PC-9 (cell line): Measurements from ENCODE around the gene NDC1. TPM values are rescaled to one million over a fixed set of nuclear protein-coding genes. Genes with fewer than 3 reads are reported as not detected.

ENCODE experiments used
- BruUV-seq: library from RNA; stranded (reverse); fragments of 400-500 nt; replicated peaks from 2 replicates; lab custom pipeline; 2021; lab: Mats Ljungman, UMichigan
- CTCF ChIA-PET: fragments of 300-600 bp; sonication (Branson Sonifier 250); formaldehyde crosslinking; loops from one replicate; lab custom pipeline; 2022; ENCODE audit warnings: antibody characterized with exemption; lab: Charles Lee
- POLR2A ChIA-PET: fragments of 300-600 bp; sonication (Branson Sonifier 250); formaldehyde crosslinking; loops from one replicate; lab custom pipeline; 2022; ENCODE audit warnings: antibody characterized with exemption; ENCODE audit not compliant: unreplicated experiment; lab: Charles Lee
- DNase-seq, 2 experiments: peaks; one replicate each; pipeline versions ENCODE4 v3.0.0 to v3.0.0-alpha.2; 2015 to 2022; ENCODE audit warnings: mixed read lengths in 1 of 2
- H2AFZ ChIP-seq: fragments of 200-600 bp; sonication (generic); 2 replicates; pipeline ENCODE4 v1.8.1; 2017; ENCODE audit warnings: antibody characterized with exemption
- H3F3A ChIP-seq: fragments of 200-600 bp; sonication (generic); 2 replicates; pipeline ENCODE4 v1.8.1; 2017; ENCODE audit warnings: antibody characterized with exemption, mild to moderate bottlenecking, low read depth; ENCODE audit not compliant: insufficient read depth
- H3K27ac ChIP-seq: fragments of 200-600 bp; sonication (generic); 2 replicates; pipeline ENCODE4 v1.6.1; 2016; ENCODE audit warnings: mixed run types
- H3K27me3 ChIP-seq: fragments of 200-600 bp; sonication (generic); 2 replicates; pipeline ENCODE4 v1.6.1; 2016; ENCODE audit warnings: low read depth, mixed run types; ENCODE audit not compliant: insufficient read depth
- H3K36me3 ChIP-seq: fragments of 200-600 bp; sonication (generic); 2 replicates; pipeline ENCODE4 v1.6.1; 2016; ENCODE audit warnings: low read depth, mixed run types
- H3K4me1 ChIP-seq: fragments of 200-600 bp; sonication (generic); replicated peaks from 2 replicates; pipeline ENCODE4 v1.6.1; 2016; ENCODE audit warnings: mixed run types; ENCODE audit not compliant: insufficient read depth
- H3K4me2 ChIP-seq: fragments of 200-600 bp; sonication (generic); 2 replicates; pipeline ENCODE4 v1.6.1; 2017; ENCODE audit warnings: mixed run types
- H3K4me3 ChIP-seq: fragments of 200-600 bp; sonication (generic); 2 replicates; pipeline ENCODE4 v1.6.1; 2016; ENCODE audit warnings: mixed run types
- H3K79me2 ChIP-seq: fragments of 200-600 bp; sonication (generic); 2 replicates; pipeline ENCODE4 v1.6.1; 2017; ENCODE audit warnings: low read depth, mixed run types
- H3K9me2 ChIP-seq: fragments of 200-600 bp; sonication (generic); 2 replicates; pipeline ENCODE4 v1.8.1; 2017; ENCODE audit warnings: mild to moderate bottlenecking; ENCODE audit not compliant: insufficient read depth
- H3K9me3 ChIP-seq: fragments of 200-600 bp; sonication (generic); 2 replicates; pipeline ENCODE4 v1.8.1; 2016; ENCODE audit warnings: low read depth; ENCODE audit not compliant: insufficient read depth
- H4K20me1 ChIP-seq: fragments of 200-600 bp; sonication (generic); 2 replicates; pipeline ENCODE4 v1.8.1; 2017; ENCODE audit not compliant: insufficient read depth
- CTCF ChIP-seq: fragments of 200-600 bp; sonication (generic); conservative IDR thresholded peaks from 2 replicates; pipeline ENCODE4 v1.6.1; 2017; ENCODE audit warnings: mixed run types, antibody characterized with exemption, mild to moderate bottlenecking, moderate library complexity
- EZH2 ChIP-seq: fragments of 200-600 bp; sonication (generic); IDR thresholded peaks from 2 replicates; pipeline ENCODE4 v1.8.0; 2017; ENCODE audit warnings: antibody characterized with exemption, low read depth
- intact Hi-C: fragments of 100-400 bp; cut with micrococcal nuclease; formaldehyde crosslinking; loops from one replicate; pipeline ENCODE4 v1.10.0; 2022; ENCODE audit not compliant: unreplicated experiment
- total RNA-seq: library from RNA; stranded (reverse); gene quantifications from 2 replicates; pipeline ENCODE4 v1.2.3, GENCODE V29; 2021

Gene NDC1
- total RNA-seq, 1 experiment from 2014 or later = 47.6 TPM

GRCh38 chr1:53722025-53722424 lies 116.1 kb downstream of the NDC1 start:
- CTCF ChIA-PET = no interaction called here

GRCh38 chr1:53721088-53721487 lies 117.0 kb downstream of the NDC1 start:
- ChIA-PET POLR2A (no interaction called here), CTCF (no interaction called here)
- Histone ChIP-seq H3K4me3 (no peak overlapping the region), H3K9me3 (no peaks in the 10 kb centered on the region), H3K9me2 (no peaks in the 10 kb centered on the region), H3K36me3 (no peaks in the 10 kb centered on the region), H3K79me2 (no peaks in the 10 kb centered on the region), H3K4me1 (no peaks in the 10 kb centered on the region), H3K27me3 (peaks cover 42% of the 10 kb centered on the region; the same call in 1 of the 2 replicates), H3F3A (no peaks in the 10 kb centered on the region), H3K27ac (no peak overlapping the region), H4K20me1 (no peaks in the 10 kb centered on the region), H3K4me2 (no peak overlapping the region), H2AFZ (no peak overlapping the region)
- no TSS peak for BruUV-seq
- no peak for DNase-seq
- intact Hi-C loops = no loop called here
- TF ChIP-seq EZH2 (no peak), CTCF (no peak)

More at GRCh38 chr1:53722025-53722424, 116.1 kb downstream of the NDC1 start:
- no peaks in the 10 kb centered on the region for H3K4me1 ChIP-seq
- POLR2A ChIA-PET = no interaction called here
- H3K4me2 ChIP-seq = no peak overlapping the region
- H4K20me1 ChIP-seq = no peaks in the 10 kb centered on the region
- no peaks in the 10 kb centered on the region for H3F3A ChIP-seq
- no peak overlapping the region for H3K4me3 ChIP-seq
- no peaks in the 10 kb centered on the region for H3K79me2 ChIP-seq
- no peaks in the 10 kb centered on the region for H3K9me3 ChIP-seq
- no peaks in the 10 kb centered on the region for H3K9me2 ChIP-seq
- no peak overlapping the region for H2AFZ ChIP-seq
- BruUV-seq = no TSS peak
- H3K27me3 ChIP-seq = peaks cover 41% of the 10 kb centered on the region; the same call in 1 of the 2 replicates
- no peak overlapping the region for H3K27ac ChIP-seq
- intact Hi-C loops = no loop called here
- no peaks in the 10 kb centered on the region for H3K36me3 ChIP-seq
- DNase-seq = no peak
- TF ChIP-seq CTCF (no peak), EZH2 (no peak)

- ChIA-PET CTCF (no interaction called here), POLR2A (no interaction called here)
- no peak for DNase-seq
- H3K9me2 ChIP-seq = no peaks in the 10 kb centered on the region
- H3K4me3 ChIP-seq = no peak overlapping the region
- H3K9me3 ChIP-seq = no peaks in the 10 kb centered on the region
- H3K36me3 ChIP-seq = no peaks in the 10 kb centered on the region
- no TSS peak for BruUV-seq
- H3K4me2 ChIP-seq = no peak overlapping the region
- no peaks in the 10 kb centered on the region for H3K4me1 ChIP-seq
- H3K27ac ChIP-seq = no peak overlapping the region
- H2AFZ ChIP-seq = no peak overlapping the region
- peaks cover 28% of the 10 kb centered on the region; the same call in 1 of the 2 replicates for H3K27me3 ChIP-seq
- TF ChIP-seq EZH2 (no peak), CTCF (no peak)
- H3K79me2 ChIP-seq = no peaks in the 10 kb centered on the region
- intact Hi-C loops = no loop called here
- H4K20me1 ChIP-seq = no peaks in the 10 kb centered on the region
- H3F3A ChIP-seq = no peaks in the 10 kb centered on the region
These were observed 118.6 kb downstream of the NDC1 start for GRCh38 chr1:53719469-53719868.
